Lower leg skin (tissue), 4 donors: Measurements from ENCODE around the gene TMEM151B. TPM values are rescaled to one million over a fixed set of nuclear protein-coding genes. Genes with fewer than 3 reads are reported as not detected.

Experiments
- DNase-seq, 2 donors: peaks; one replicate each; pipeline ENCODE4 v3.0.0-alpha.2; 2019; ENCODE audit warnings: low spot score in 2 of 2
- H3K4me3 ChIP-seq: fragments of 200-600 bp; sonication (generic); 2 replicates; pipeline ENCODE4 v1.5.1; 2017; ENCODE audit warnings: mild to moderate bottlenecking, low read depth; ENCODE audit not compliant: poor library complexity, severe bottlenecking
- POLR2A ChIP-seq, 2 donors: fragments of 450-650 bp; IDR thresholded peaks; one replicate each; pipeline ENCODE4 v1.6.1; 2016 to 2017; ENCODE audit warnings: antibody characterized with exemption in 2 of 2, mild to moderate bottlenecking in 1 of 2, moderate library complexity in 1 of 2
- WGBS, 2 donors: methylation state at CpG; one replicate each; pipeline ENCODE4 v1.1.5; 2018; 5-methylcytosine and 5-hydroxymethylcytosine counted together
- intact Hi-C: fragments of 100-400 bp; cut with DNase I; formaldehyde crosslinking; loops from one replicate; pipeline ENCODE4 v1.15.0; 2023; ENCODE audit warnings: low total_unique reads
- total RNA-seq, 4 donors: library from RNA; depleted of rRNA; stranded (reverse); fragments of >200 nt; gene quantifications; one replicate each; pipeline ENCODE4 v1.1.0, GENCODE V29; 2016
- TF ChIP-seq, protein P1 (sequence below), 3 donors: fragments of 450-650 bp; IDR thresholded peaks; one replicate each; pipeline ENCODE4 v1.5.1; 2016; ENCODE audit warnings: antibody characterized with exemption in 3 of 3, mild to moderate bottlenecking in 3 of 3, moderate library complexity in 2 of 3

TMEM151B gene
- total RNA-seq, 4 donors from 2014 or later, result 0.10 to 0.42 TPM; not detected in 2

- DNase-seq, result no peak
- H3K4me3 ChIP-seq, result no peak overlapping the region
- WGBS, 2 donors, result 76 to 78% methylated on average over 25 of the region's 25 CpGs
- TF ChIP-seq, protein P1, sequence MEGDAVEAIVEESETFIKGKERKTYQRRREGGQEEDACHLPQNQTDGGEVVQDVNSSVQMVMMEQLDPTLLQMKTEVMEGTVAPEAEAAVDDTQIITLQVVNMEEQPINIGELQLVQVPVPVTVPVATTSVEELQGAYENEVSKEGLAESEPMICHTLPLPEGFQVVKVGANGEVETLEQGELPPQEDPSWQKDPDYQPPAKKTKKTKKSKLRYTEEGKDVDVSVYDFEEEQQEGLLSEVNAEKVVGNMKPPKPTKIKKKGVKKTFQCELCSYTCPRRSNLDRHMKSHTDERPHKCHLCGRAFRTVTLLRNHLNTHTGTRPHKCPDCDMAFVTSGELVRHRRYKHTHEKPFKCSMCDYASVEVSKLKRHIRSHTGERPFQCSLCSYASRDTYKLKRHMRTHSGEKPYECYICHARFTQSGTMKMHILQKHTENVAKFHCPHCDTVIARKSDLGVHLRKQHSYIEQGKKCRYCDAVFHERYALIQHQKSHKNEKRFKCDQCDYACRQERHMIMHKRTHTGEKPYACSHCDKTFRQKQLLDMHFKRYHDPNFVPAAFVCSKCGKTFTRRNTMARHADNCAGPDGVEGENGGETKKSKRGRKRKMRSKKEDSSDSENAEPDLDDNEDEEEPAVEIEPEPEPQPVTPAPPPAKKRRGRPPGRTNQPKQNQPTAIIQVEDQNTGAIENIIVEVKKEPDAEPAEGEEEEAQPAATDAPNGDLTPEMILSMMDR (IDR thresholded peaks at IDR 0.05), result no peak
- no peak for TF ChIP-seq POLR2A (IDR thresholded peaks at IDR 0.05)
- intact Hi-C loops, result no loop called here
Observed at GRCh38 chr6:44285552-44286284, 15.5 kb downstream of the TMEM151B start.

DNA sequence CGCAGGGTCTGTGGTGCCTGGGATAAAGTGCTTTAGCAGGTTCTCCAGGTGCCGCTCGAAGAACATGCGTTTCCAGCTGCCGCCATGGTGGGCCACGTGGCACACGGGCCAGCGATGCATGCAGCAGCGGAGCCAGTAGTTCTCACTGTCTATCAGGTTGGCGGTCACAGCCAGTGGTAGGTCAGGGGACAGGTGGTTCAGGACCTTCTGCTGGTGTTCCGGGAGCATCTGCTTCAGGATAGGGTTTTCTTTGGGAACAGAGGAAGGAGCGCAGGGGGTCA, 16.0 kb downstream of the TMEM151B start:
- DNase-seq, result no peak
- no peak overlapping the region for H3K4me3 ChIP-seq
- intact Hi-C loops, result no loop called here
- WGBS, 2 donors, result 91 to 92% methylated on average over 12 of the region's 12 CpGs
- TF ChIP-seq, protein P1 (IDR thresholded peaks at IDR 0.05), result no peak
- no peak for TF ChIP-seq POLR2A (IDR thresholded peaks at IDR 0.05)

DNA sequence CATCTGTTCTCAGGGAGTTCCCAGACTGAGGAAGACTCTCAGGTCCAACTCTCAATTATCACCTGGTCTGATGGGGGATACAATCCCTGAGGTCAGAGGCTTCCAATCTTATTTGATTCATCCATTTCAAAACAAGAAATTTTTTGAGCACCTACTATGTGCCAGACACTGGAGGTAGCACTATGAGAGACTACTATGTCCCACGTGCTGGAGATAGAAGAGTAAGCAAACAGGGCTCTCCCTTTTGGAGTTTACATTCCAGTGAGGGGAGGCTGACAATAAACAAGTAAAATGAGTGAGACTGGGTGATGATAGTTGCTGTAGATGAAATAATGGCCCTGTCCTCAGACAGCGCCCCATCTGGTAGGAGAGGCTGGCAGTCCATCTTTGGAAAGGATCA, 16.5 kb downstream of the TMEM151B start:
- 41 to 64% methylated on average over 2 of the region's 2 CpGs for WGBS, 2 donors
- TF ChIP-seq POLR2A (IDR thresholded peaks at IDR 0.05), result no peak
- TF ChIP-seq, protein P1 (IDR thresholded peaks at IDR 0.05), result no peak
- DNase-seq, result no peak
- H3K4me3 ChIP-seq, result no peak overlapping the region
- intact Hi-C loops, result no loop called here

- H3K4me3 ChIP-seq, result no peak overlapping the region
- 26 to 35% methylated on average over 7 of the region's 7 CpGs for WGBS, 2 donors
- intact Hi-C loops, result no loop called here
- TF ChIP-seq, protein P1 (IDR thresholded peaks at IDR 0.05), result no peak
- no peak for DNase-seq
Observed at GRCh38 chr6:44289726-44290260, 19.5 kb downstream of the TMEM151B start.

GRCh38 chr6:44291841-44292240, 21.6 kb downstream of the TMEM151B start:
- TF ChIP-seq, protein P1 (IDR thresholded peaks at IDR 0.05), result no peak
- TF ChIP-seq POLR2A (IDR thresholded peaks at IDR 0.05), result no peak
- intact Hi-C loops, result no loop called here
- H3K4me3 ChIP-seq, result no peak overlapping the region
- DNase-seq, result no peak
- 62 to 77% methylated on average over 4 of the region's 4 CpGs for WGBS, 2 donors
